Epidermal melanocyte (primary cell): Measurements from ENCODE around the gene CRYGB.
A peak's percentile ranks its signal among the peaks of the same experiment; 100 is the strongest.

ENCODE experiments used
- DNase-seq: peaks from one replicate; pipeline ENCODE4 v3.0.0; 2011; ENCODE audit warnings: low spot score; ENCODE audit not compliant: insufficient read length

Gene CRYGB

DNA sequence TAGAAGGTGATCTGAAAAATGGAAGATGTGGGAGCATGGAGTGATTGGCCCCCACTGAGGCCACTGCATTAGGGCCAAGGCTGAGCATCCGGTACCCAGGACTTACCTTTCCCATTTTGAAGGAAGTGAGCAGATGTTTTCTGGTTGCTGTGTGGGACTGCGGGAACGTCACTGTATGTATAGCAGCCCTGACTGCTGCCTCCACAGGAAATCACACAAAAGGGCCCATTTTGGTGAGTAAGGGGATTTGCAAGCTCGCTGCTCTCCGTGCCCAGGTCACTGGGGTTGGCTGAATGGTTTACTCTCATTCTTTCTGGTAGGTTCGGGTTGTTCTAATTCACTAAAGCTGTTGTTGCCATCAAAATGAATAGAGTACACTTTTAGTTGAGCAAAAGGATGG lies at the start of gene CRYGB:
CRYGB (minus strand) TSS at position 153 of the 400 bp plus-strand sequence; CDS start at position 115, 38 bp downstream.
- DNase-seq: no peak

DNA sequence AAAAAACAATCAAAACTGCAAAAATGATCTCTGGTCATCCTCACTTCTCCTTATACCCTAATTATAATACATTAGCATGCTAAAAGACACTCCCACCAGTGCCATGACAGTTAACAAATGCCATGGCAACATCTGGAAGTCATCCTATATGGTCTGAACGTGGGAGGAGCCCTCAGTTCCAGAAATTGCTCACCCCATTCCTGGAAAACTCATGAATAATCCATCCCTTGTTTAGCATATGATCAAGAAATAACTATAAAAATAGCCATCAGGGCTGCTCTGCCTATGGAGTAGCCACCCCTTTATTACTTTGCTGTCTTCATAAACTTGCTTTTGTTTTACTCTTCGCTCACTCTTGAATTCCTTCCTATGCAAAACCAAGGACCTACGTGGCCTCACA lies 49.6 kb upstream of the CRYGB start:
- no peak for DNase-seq

DNA sequence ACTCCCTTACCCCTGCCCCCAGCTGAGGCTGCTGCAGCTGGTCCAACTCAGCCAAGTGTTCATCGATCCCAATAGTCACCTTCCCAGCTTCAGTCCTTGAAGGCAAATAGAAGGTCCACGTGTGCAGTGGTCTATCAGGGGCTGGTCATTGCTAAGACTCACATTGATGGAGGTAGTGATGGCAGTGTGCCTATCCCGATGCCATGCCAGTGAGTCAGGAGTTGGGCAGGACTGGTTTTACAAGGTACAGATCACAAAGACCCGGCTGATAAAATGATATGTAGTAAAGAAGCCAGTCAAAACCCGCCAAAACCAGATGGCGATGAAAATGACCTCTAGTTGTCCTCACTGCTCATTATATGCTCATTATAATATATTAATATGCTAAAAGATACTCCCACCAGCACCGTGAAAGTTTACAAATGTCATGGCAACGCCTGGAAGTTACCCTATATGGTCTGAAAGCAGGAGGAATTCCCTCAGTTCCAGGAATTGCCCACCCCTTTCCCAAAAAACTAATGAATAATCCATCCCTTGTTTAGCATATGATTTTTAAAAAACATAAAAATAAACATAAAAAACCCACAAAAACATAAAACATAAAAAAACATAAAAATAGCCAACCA lies 46.8 kb upstream of the CRYGB start:
- no peak for DNase-seq

DNA sequence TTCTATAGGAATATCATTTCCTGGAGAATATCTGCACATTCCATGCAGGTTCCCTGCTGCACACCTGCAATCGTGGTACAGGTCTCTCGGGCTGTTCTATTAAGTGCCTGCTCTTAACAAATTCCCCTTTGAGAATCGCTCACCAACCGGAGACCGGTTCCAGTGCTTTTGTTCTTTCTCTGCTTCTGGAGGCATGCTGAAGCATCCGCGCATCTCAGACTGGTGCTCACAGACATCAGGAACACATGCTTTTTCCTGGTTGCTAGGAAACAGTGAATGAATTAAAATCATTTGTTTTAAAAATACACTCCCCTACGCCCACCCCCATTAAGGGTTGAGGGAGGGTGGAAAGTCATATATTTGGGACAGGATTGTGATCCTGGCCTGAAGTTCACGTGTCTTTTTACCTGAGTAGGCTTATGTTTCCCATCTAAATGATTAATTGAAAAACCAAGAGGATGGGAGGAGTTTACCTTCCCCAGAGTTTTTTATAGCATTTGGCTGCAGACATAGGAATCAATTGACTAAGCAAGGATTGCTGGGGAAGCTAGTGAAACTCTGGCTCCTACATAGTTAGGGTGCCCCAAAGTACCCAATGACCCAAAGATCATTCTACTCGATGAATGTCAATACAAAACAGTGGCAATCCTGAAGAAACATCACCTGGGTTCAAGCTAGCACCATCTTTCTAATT lies 44.0 kb upstream of the CRYGB start, which contains the start of gene C2orf80:
C2orf80 (minus strand) TSS at position 221 of the 694 bp plus-strand sequence. CDS start 3,044 bp downstream, outside the sequence.
- DNase-seq: no peak

GRCh38 chr2:208189069-208189809 lies 43.3 kb upstream of the CRYGB start:
- DNase-seq: no peak

- DNase-seq: no peak
Observed at GRCh38 chr2:208186893-208187292, 40.9 kb upstream of the CRYGB start.

DNA sequence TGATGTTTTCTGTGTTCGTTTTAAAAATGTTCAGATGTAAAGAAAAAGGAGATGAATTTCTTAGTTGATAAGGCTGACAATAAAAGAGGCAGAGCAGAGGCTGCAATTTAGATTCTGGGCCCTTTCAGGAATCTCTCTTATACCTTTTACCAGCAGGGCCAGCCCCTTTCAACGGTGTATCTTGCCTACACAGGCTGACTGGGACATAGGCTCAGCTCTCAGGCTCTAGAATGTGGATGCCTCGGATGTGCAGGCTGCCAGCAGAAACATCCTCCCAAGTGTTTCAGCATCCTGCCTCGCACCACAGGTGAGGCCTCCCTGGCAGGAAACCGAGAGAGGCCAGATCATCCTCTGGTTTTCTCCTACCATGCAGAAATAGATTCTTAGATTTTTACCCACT lies 40.5 kb upstream of the CRYGB start:
- DNase-seq: no peak

- DNase-seq: no peak
Observed at GRCh38 chr2:208183972-208184705, 38.2 kb upstream of the CRYGB start.

DNA sequence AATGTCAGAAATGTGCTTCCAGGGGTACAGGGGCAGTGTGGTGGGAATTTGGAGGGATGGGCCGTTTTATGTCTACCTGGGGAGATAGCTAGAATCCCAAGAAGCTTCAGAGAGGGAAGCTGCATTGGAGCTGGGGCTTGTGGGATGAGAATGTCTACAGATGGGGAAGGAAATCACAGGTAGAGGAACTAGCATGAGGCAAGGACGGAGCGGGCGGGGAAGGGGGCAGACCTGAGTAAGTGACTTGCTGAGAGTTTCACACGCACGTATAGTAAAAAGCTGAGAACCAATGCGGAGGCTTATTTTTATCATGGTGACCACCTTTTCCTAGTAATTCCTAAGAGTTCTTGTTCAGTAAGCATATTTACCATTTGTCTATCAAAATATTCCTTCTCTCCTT lies 37.6 kb upstream of the CRYGB start:
- no peak for DNase-seq

GRCh38 chr2:208182835-208183234 lies 36.9 kb upstream of the CRYGB start:
- DNase-seq: no peak

DNA sequence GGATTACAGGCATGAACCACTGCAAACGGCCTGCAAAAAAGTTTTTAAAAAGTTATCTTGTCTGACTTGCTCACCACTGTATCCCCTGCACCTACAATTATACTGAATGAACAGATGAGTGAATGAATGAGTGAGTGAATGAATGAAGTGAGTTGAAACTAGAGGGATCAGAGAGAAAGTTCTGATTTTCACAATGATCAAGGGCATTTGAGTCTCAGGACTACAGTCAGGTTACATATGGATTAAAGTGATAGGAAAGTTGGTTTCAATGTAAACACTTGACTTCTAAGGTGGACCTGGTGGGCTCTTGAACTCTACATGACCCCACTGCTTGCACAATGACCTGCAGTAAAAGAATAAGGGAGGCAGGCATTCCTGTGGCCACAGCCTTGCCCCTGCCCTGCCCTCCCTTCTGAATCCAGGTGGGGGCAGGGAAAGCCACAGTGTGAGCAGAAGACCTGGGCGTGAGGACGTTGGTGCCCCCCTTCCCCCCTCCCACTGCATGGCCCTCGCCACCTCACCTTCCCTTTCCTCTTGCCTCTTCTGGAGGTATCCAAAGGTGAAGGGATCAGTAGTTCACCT lies 33.2 kb upstream of the CRYGB start:
- DNase-seq: no peak

- DNase-seq: no peak
Observed at GRCh38 chr2:208175840-208176153, 29.8 kb upstream of the CRYGB start.

DNA sequence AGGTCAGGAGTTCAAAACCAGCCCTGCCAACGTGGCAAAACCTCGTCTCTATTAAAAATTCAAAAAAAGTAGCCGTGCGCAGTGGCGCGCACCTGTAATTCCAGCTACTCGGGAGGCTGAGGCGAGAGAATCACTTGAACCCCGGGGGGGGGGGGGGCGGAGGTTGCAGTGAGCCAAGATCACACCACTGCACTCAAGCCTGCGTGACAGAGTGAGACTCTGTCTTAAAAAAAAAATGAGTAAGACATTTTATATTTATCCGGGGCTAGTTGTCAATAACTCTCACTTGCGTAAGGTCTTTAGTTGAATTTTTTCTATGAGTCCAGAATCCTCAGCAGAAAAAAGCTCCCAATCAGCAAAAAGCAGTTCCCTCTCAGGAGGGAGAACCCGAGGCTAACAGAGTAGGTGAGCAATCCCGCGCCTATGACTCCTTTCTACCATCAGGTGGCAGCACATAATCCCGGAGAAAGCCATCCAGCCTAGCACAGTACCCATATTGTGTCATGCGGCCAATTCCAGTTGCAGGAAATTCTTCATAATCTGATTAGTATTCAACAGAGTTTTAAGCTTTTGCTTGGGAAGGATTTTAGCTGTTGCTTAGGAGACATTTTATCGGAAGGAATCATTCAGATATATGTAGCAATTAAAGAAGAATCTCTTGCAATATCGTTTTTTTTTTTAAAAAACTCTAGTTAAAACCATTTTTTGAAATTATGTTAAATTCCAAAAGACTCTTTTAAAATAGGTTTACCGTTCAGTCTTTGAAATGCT lies 29.3 kb upstream of the CRYGB start:
- DNase-seq: peak; percentile 77

DNA sequence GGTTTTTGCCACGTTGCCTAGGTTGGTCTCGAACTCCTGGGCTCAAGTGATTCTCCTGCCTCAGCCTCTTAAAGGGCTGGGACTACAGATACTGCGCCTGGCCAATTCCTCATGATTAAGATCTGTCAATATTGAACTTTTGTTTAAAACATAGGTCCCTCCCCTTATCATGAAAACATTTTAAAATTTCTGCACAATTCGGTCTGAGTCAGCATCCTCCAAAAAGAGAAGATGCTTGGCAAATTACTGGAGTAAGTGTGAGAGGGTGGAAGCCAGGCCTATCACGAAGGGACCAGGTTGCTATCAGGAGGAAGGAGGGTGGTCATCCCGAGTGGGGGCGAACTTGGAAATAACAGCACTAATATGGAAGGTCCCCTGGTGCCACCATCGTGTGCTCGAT lies 28.2 kb upstream of the CRYGB start:
- no peak for DNase-seq

GRCh38 chr2:208172125-208172524 lies 26.2 kb upstream of the CRYGB start:
- DNase-seq: no peak

DNA sequence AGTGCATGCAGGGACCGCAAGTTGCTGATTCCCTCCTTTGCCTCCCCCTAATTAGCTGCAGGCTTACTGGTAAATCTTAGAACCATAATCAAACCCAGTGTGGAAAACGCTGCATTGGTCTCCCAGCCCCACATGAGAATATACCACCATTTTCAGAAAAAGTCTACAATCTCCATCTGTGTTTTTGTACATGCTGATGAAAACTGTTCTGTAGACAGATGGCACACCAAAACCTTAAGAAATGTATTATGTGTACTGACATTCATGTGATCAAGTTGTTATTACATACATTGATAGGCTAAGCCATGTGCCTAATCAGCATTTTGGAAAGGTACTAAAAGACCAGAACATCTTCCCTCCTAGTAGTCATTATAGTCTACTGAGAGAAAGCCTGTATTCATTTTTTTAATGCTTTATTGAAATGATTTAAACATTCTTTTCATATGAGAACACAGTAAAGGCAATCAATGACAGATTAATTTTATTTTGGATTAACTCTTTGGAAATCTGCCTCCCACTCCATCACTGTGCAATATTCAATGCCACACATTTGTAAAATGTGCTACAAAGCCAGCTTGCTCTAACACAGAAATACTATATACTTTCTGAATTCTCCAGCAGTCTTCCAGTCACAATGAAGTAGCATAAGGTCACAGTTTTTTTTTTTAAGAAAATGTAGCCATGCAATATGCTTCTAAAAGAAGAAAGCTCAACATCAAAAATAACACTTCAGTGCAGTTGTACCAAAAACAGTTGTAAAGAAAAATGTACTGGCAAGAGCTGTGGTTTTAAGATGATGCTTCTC lies 19.2 kb upstream of the CRYGB start:
- no peak for DNase-seq

DNA sequence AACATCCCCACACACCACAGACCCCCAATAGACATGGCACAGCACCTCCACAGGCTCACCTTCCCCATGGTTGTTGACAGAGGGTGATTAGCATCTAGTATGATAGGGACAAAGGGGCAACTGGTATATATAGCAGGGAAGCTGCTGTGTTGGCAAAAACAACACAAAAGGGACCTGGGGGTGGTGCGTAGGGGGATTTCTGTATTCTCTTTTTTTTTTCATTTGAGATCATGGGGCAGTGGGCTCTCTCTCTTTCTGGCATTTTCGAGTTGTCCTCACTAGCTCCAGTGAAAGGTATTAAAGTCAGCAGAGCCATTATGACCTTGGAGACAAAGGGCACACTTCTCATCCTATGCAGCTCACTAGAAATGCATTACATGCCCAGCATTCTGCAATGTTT lies 17.5 kb upstream of the CRYGB start, which contains the start of gene CRYGA:
CRYGA (minus strand) TSS at position 101 of the 400 bp plus-strand sequence; CDS start at position 68, 33 bp downstream.
- DNase-seq: no peak

GRCh38 chr2:208156439-208156838 lies 10.5 kb upstream of the CRYGB start:
- no peak for DNase-seq

- no peak for DNase-seq
Observed at GRCh38 chr2:208153156-208153555, 7.2 kb upstream of the CRYGB start.

DNA sequence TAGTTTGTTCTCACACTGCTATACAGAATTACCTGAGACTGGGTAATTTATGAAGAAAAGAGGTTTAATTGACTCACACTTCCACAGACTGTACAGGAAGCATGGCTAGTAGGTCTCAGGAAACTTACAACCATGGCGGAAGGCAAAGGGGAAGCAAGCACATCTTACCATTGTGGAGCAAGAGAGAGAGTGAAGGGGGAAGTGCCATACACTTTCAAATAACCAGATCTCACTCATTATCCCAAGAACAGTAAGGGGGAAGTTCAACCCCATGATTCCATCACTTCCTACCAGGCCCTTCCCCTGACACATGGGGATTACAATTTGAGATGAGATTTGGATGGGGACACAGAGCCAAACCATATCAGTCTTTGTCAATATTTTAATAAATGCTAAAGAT lies 5.0 kb upstream of the CRYGB start:
- no peak for DNase-seq
